ENCODE results near the gene TMEM179. TPM values are rescaled to one million over a fixed set of nuclear protein-coding genes. Genes with fewer than 3 reads are reported as not detected.

TMEM179 gene
- total RNA-seq, 1 donor from 2014 or later = not detected

- intact Hi-C loops (cut with DNase I) = no loop called here
- Histone ChIP-seq H3K4me1 (peaks cover 6% of the 10 kb centered on the region), H3K9me3 (no peaks in the 10 kb centered on the region), H3K27me3 (no peaks in the 10 kb centered on the region), H3K27ac (no peak overlapping the region), H3K36me3 (no peaks in the 10 kb centered on the region), H3K4me3 (no peak overlapping the region)
- DNase-seq (no peak), ATAC-seq (peak; percentile 4)
- TF ChIP-seq, protein P1, sequence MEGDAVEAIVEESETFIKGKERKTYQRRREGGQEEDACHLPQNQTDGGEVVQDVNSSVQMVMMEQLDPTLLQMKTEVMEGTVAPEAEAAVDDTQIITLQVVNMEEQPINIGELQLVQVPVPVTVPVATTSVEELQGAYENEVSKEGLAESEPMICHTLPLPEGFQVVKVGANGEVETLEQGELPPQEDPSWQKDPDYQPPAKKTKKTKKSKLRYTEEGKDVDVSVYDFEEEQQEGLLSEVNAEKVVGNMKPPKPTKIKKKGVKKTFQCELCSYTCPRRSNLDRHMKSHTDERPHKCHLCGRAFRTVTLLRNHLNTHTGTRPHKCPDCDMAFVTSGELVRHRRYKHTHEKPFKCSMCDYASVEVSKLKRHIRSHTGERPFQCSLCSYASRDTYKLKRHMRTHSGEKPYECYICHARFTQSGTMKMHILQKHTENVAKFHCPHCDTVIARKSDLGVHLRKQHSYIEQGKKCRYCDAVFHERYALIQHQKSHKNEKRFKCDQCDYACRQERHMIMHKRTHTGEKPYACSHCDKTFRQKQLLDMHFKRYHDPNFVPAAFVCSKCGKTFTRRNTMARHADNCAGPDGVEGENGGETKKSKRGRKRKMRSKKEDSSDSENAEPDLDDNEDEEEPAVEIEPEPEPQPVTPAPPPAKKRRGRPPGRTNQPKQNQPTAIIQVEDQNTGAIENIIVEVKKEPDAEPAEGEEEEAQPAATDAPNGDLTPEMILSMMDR (IDR thresholded peaks at IDR 0.05) = no peak
Measured at GRCh38 chr14:104650981-104651875, 46.7 kb upstream of the TMEM179 start.

- peak overlapping the region; percentile 33 for H3K4me3 ChIP-seq
- peak; percentile 89 for ATAC-seq
- intact Hi-C loops (cut with DNase I) = no loop called here
Measured at GRCh38 chr14:104650057-104650980, 45.7 kb upstream of the TMEM179 start.

GRCh38 chr14:104647467-104648043 lies 43.0 kb upstream of the TMEM179 start:
- Histone ChIP-seq H3K9me3 (no peaks in the 10 kb centered on the region), H3K27me3 (no peaks in the 10 kb centered on the region), H3K4me1 (peaks cover 6% of the 10 kb centered on the region), H3K4me3 (no peak overlapping the region), H3K27ac (no peak overlapping the region), H3K36me3 (no peaks in the 10 kb centered on the region)
- DNase-seq = no peak
- intact Hi-C loops (cut with DNase I) = no loop called here
- TF ChIP-seq, protein P1 (IDR thresholded peaks at IDR 0.05) = no peak
- ATAC-seq = no peak

More at GRCh38 chr14:104650057-104650980, 45.7 kb upstream of the TMEM179 start:
- Histone ChIP-seq H3K4me1 (peaks cover 6% of the 10 kb centered on the region), H3K9me3 (no peaks in the 10 kb centered on the region), H3K36me3 (no peaks in the 10 kb centered on the region), H3K27me3 (no peaks in the 10 kb centered on the region), H3K27ac (no peak overlapping the region)
- peak; percentile 84 for DNase-seq
- TF ChIP-seq, protein P1 (IDR thresholded peaks at IDR 0.05) = peak; percentile 97

- TF ChIP-seq, protein P1 (IDR thresholded peaks at IDR 0.05) = no peak
- no peaks in the 10 kb centered on the region for H3K36me3 ChIP-seq
- H3K27ac ChIP-seq = no peak overlapping the region
- ATAC-seq (no peak), DNase-seq (no peak)
- intact Hi-C loops (cut with DNase I) = no loop called here
- H3K4me3 ChIP-seq = no peak overlapping the region
- no peaks in the 10 kb centered on the region for H3K4me1 ChIP-seq
- H3K27me3 ChIP-seq = peaks cover 9% of the 10 kb centered on the region
- H3K9me3 ChIP-seq = no peaks in the 10 kb centered on the region
Measured at GRCh38 chr14:104644656-104645378, 40.2 kb upstream of the TMEM179 start.

DNA sequence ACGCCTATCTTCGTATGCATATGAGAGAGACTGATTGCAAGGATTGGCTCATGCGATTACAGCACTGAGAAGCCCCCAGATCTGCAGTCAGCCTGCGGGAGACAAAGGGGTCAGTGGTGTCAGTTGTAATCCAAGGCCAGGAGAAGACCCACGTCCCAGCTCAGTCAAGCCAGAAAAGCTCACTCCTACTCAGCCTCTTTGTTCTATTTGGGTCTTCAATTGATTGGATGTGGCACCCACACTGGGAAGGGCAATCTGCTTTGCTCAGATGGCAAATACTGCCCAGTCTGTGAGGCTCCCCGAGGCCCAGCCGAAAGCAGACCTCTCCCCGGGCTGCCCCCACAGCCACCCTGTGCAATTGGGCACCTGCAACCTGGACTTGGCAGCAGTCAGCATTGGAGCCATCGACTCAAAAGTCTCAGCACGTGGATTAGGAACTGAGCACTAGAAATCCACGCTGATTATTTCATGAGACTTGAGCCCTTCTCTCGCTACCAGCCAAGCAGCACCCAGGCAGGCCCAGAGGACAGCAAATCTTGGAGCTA lies 39.6 kb upstream of the TMEM179 start:
- Histone ChIP-seq H3K27me3 (peaks cover 15% of the 10 kb centered on the region), H3K9me3 (no peaks in the 10 kb centered on the region), H3K4me1 (no peaks in the 10 kb centered on the region), H3K36me3 (no peaks in the 10 kb centered on the region), H3K27ac (no peak overlapping the region), H3K4me3 (no peak overlapping the region)
- TF ChIP-seq, protein P1 (IDR thresholded peaks at IDR 0.05) = no peak
- DNase-seq (peak; percentile 39), ATAC-seq (no peak)
- intact Hi-C loops (cut with DNase I) = no loop called here

All from upper lobe of right lung (tissue), 1 donor.